IMR-90 (cell line): ENCODE data around the gene CXCL3. TPM values are rescaled to one million over a fixed set of nuclear protein-coding genes. Genes with fewer than 3 reads are reported as not detected.

Experiments
- ATAC-seq: fragments of 200-7000 bp; cut with Tn5 transposase; 2 replicates; pipeline ENCODE4 v1.9.1; 2020; ENCODE audit warnings: low read depth, mild to moderate bottlenecking, moderate library complexity
- BruUV-seq: library from RNA; stranded (reverse); fragments of 400-500 nt; replicated peaks from 2 replicates; lab custom pipeline; 2021; lab: Mats Ljungman, UMichigan
- CTCF ChIA-PET: fragments of 300-600 bp; formaldehyde crosslinking; extraction: SDS; loops from one replicate; lab custom pipeline; 2021; ENCODE audit warnings: antibody characterized with exemption; lab: Yijun Ruan, JAX
- POLR2A ChIA-PET: fragments of 300-600 bp; sonication (Branson Sonifier 250); formaldehyde crosslinking; loops from one replicate; lab custom pipeline; 2022; ENCODE audit warnings: antibody characterized with exemption; ENCODE audit not compliant: unreplicated experiment; lab: Charles Lee
- DNase-seq: peaks from one replicate; pipeline ENCODE4 v3.0.0; 2013
- H2AFZ ChIP-seq: replicated peaks from 2 replicates; pipeline ENCODE3; 2013; ENCODE audit warnings: low read length, mild to moderate bottlenecking; ENCODE audit not compliant: poor library complexity
- H2AK5ac ChIP-seq: 2 replicates; pipeline ENCODE4 v1.6.1; 2013; ENCODE audit warnings: low read depth, low read length, inconsistent platforms
- H2AK9ac ChIP-seq: replicated peaks from 2 replicates; pipeline ENCODE3; 2013; ENCODE audit warnings: mild to moderate bottlenecking, low read depth, low read length, moderate library complexity; ENCODE audit not compliant: poor library complexity
- H2BK120ac ChIP-seq: 2 replicates; pipeline ENCODE4 v1.6.1; 2013; ENCODE audit warnings: low read depth, low read length, inconsistent platforms
- H2BK15ac ChIP-seq: 3 replicates; pipeline ENCODE4 v1.6.1; 2013; ENCODE audit warnings: low read depth, low read length, inconsistent platforms
- H2BK20ac ChIP-seq: 2 replicates; pipeline ENCODE4 v1.6.1; 2013; ENCODE audit warnings: low read depth, mild to moderate bottlenecking, inconsistent platforms, low read length, moderate library complexity
- H2BK5ac ChIP-seq: 2 replicates; pipeline ENCODE4 v1.6.1; 2013; ENCODE audit warnings: mild to moderate bottlenecking, low read depth, low read length, inconsistent platforms; ENCODE audit not compliant: poor library complexity, severe bottlenecking
- H3K14ac ChIP-seq: replicated peaks from 2 replicates; pipeline ENCODE4 v1.6.1; 2013; ENCODE audit warnings: low read depth, low read length, inconsistent platforms
- H3K18ac ChIP-seq: 2 replicates; pipeline ENCODE4 v1.6.1; 2013; ENCODE audit warnings: low read depth, low read length, control low read depth
- H3K23ac ChIP-seq: 2 replicates; pipeline ENCODE4 v1.6.1; 2013; ENCODE audit warnings: low read depth, low read length, inconsistent platforms
- H3K27ac ChIP-seq: 2 replicates; pipeline ENCODE4 v1.5.1; 2013; ENCODE audit warnings: mild to moderate bottlenecking, control low read depth, low read length; ENCODE audit not compliant: insufficient read depth
- H3K27me3 ChIP-seq: 2 replicates; pipeline ENCODE4 v1.6.1; 2013; ENCODE audit warnings: low read length; ENCODE audit not compliant: control insufficient read depth, insufficient read depth
- H3K36me3 ChIP-seq: 2 replicates; pipeline ENCODE4 v1.6.1; 2013; ENCODE audit warnings: low read length, mixed read lengths; ENCODE audit not compliant: control insufficient read depth, insufficient read depth
- H3K4ac ChIP-seq: 2 replicates; pipeline ENCODE4 v1.6.1; 2013; ENCODE audit warnings: low read depth, low read length, inconsistent platforms
- H3K4me1 ChIP-seq: 2 replicates; pipeline ENCODE4 v1.6.1; 2013; ENCODE audit warnings: low read length, mixed read lengths; ENCODE audit not compliant: control insufficient read depth, insufficient read depth
- H3K4me2 ChIP-seq: 2 replicates; pipeline ENCODE4 v1.6.1; 2013; ENCODE audit warnings: low read depth, mild to moderate bottlenecking, control low read depth, low read length, moderate library complexity
- H3K4me3 ChIP-seq: 2 replicates; pipeline ENCODE4 v1.5.1; 2013; ENCODE audit warnings: low read depth, mild to moderate bottlenecking, control low read depth, low read length, moderate library complexity; ENCODE audit not compliant: insufficient read depth
- H3K56ac ChIP-seq: 2 replicates; pipeline ENCODE4 v1.6.1; 2013; ENCODE audit warnings: low read length, inconsistent platforms; ENCODE audit not compliant: insufficient read depth; ENCODE audit errors: extremely low read depth
- H3K79me1 ChIP-seq, 2 experiments: 2 replicates each; pipeline ENCODE4 v1.6.1; 2013; ENCODE audit warnings: low read length in 2 of 2, inconsistent platforms in 1 of 2, low read depth in 1 of 2
- H3K9ac ChIP-seq: 2 replicates; pipeline ENCODE4 v1.6.1; 2013; ENCODE audit warnings: low read depth, low read length, control low read depth
- H3K9me1 ChIP-seq: 2 replicates; pipeline ENCODE4 v1.6.1; 2013; ENCODE audit warnings: low read length, inconsistent platforms; ENCODE audit not compliant: insufficient read depth
- H3K9me3 ChIP-seq: 2 replicates; pipeline ENCODE4 v1.6.1; 2013; ENCODE audit warnings: low read length; ENCODE audit not compliant: control insufficient read depth, insufficient read depth
- H4K20me1 ChIP-seq: 2 replicates; pipeline ENCODE4 v1.6.1; 2013; ENCODE audit warnings: low read length, inconsistent platforms; ENCODE audit not compliant: insufficient read depth
- H4K5ac ChIP-seq: 2 replicates; pipeline ENCODE4 v1.6.1; 2013; ENCODE audit warnings: mild to moderate bottlenecking, low read depth, low read length, control low read depth
- H4K8ac ChIP-seq, 2 experiments: 2 replicates each; pipeline ENCODE4 v1.6.1; 2013; ENCODE audit warnings: low read depth in 2 of 2, low read length in 2 of 2, control low read depth in 1 of 2, inconsistent platforms in 1 of 2
- H4K91ac ChIP-seq: 2 replicates; pipeline ENCODE4 v1.6.1; 2013; ENCODE audit warnings: low read depth, low read length, inconsistent platforms; ENCODE audit not compliant: insufficient read depth
- BHLHE40 ChIP-seq: fragments of 150-350 bp; IDR thresholded peaks from 2 replicates; pipeline ENCODE4 v1.6.1; 2016; ENCODE audit warnings: mild to moderate bottlenecking, low read depth, low read length
- CEBPB ChIP-seq: IDR thresholded peaks from 2 replicates; pipeline ENCODE4 v1.6.1; 2012; ENCODE audit warnings: low read depth, low read length, improper control_type of control experiment
- CHD1 ChIP-seq: IDR thresholded peaks from 2 replicates; pipeline ENCODE4 v1.6.1; 2012; ENCODE audit warnings: low read depth, low read length, improper control_type of control experiment
- FOS ChIP-seq: fragments of 150-350 bp; IDR thresholded peaks from 2 replicates; pipeline ENCODE4 v1.6.1; 2016; ENCODE audit warnings: low read depth, low read length
- MAFK ChIP-seq: IDR thresholded peaks from 2 replicates; pipeline ENCODE4 v1.6.1; 2012; ENCODE audit warnings: low read depth, low read length, improper control_type of control experiment
- MAZ ChIP-seq: IDR thresholded peaks from 2 replicates; pipeline ENCODE4 v1.6.1; 2012; ENCODE audit warnings: low read depth, mild to moderate bottlenecking, low read length, improper control_type of control experiment, moderate library complexity, borderline replicate concordance
- NFE2L2 ChIP-seq: fragments of 150-350 bp; IDR thresholded peaks from 2 replicates; pipeline ENCODE4 v1.6.1; 2016; ENCODE audit warnings: low read depth, mild to moderate bottlenecking, low read length
- POLR2A ChIP-seq: IDR thresholded peaks from 2 replicates; pipeline ENCODE4 v1.6.1; 2012; ENCODE audit warnings: mild to moderate bottlenecking, low read depth, low read length
- RAD21 ChIP-seq: IDR thresholded peaks from 2 replicates; pipeline ENCODE4 v1.6.1; 2012; ENCODE audit warnings: low read length, improper control_type of control experiment
- RCOR1 ChIP-seq: IDR thresholded peaks from 2 replicates; pipeline ENCODE4 v1.6.1; 2012; ENCODE audit warnings: mild to moderate bottlenecking, low read length, improper control_type of control experiment; ENCODE audit not compliant: insufficient replicate concordance
- RFX5 ChIP-seq: IDR thresholded peaks from 2 replicates; pipeline ENCODE4 v1.8.0; 2012; ENCODE audit warnings: low read depth, mild to moderate bottlenecking, low read length, moderate library complexity
- SMC3 ChIP-seq: fragments of 150-350 bp; IDR thresholded peaks from 2 replicates; pipeline ENCODE4 v1.6.1; 2016; ENCODE audit warnings: low read depth, mild to moderate bottlenecking, antibody characterized with exemption, low read length, moderate library complexity
- WGBS, 2 experiments: methylation state at CpG; one replicate each; pipeline versions ENCODE4 v1.1.5 to v1.1.7; 2013; ENCODE audit warnings: missing lambda C conversion rate in 2 of 2; ENCODE audit not compliant: insufficient read length in 1 of 2; ENCODE audit errors: extremely low coverage in 2 of 2; 5-methylcytosine and 5-hydroxymethylcytosine counted together
- dilution Hi-C: fragments of 300-500 bp; cut with HindIII; formaldehyde crosslinking; loops from one replicate; pipeline ENCODE4 v1.14.3; 2018; ENCODE audit warnings: low sequenced_read_pairs; ENCODE audit not compliant: unreplicated experiment
- in situ Hi-C: fragments of 300-500 bp; cut with MboI; formaldehyde crosslinking; loops from 3 replicates; pipeline ENCODE4 v1.14.3; 2019; ENCODE audit warnings: low sequenced_read_pairs, inconsistent platforms, mixed read lengths
- intact Hi-C: fragments of 100-400 bp; cut with micrococcal nuclease; formaldehyde crosslinking; loops from 2 replicates; pipeline ENCODE4 v1.10.0; 2022
- polyA plus RNA-seq, 3 experiments: library from polyadenylated mRNA; depleted of rRNA; stranded (reverse); fragments of >200 nt; gene quantifications; 2 replicates each; pipeline ENCODE4 v1.2.3, GENCODE V29; 2012; ENCODE audit warnings: low replicate concordance in 1 of 3
- total RNA-seq: library from RNA; depleted of rRNA; stranded (reverse); fragments of >200 nt; gene quantifications from 2 replicates; pipeline ENCODE4 v1.2.3, GENCODE V29; 2012
- TF ChIP-seq, protein P1 (sequence below): fragments of 150-350 bp; IDR thresholded peaks from 2 replicates; pipeline ENCODE4 v1.6.1; 2017; ENCODE audit warnings: mild to moderate bottlenecking, antibody characterized with exemption, low read length, low read depth
- TF ChIP-seq, protein P2 (sequence below): fragments of 150-350 bp; IDR thresholded peaks from 2 replicates; pipeline ENCODE4 v1.6.1; 2016; ENCODE audit warnings: low read depth, mild to moderate bottlenecking, low read length, moderate library complexity, borderline replicate concordance
- TF ChIP-seq, protein P3 (sequence below): conservative IDR thresholded peaks from 2 replicates; pipeline ENCODE4 v1.5.1; 2012; ENCODE audit warnings: mild to moderate bottlenecking, low read depth, low read length, improper control_type of control experiment

CXCL3 gene
- total and polyA plus RNA-seq, 2 of the 4 experiments (the other 2 are of a cell fraction) = 0.18 to 0.74 TPM

- H2BK15ac ChIP-seq = no peak overlapping the region
- CTCF ChIA-PET = no interaction called here
Observed at GRCh38 chr4:74023709-74024108, 14.8 kb downstream of the CXCL3 start.

More at GRCh38 chr4:74023709-74024108, 14.8 kb downstream of the CXCL3 start:
- Histone ChIP-seq H3K79me1 (no peaks in the 10 kb centered on the region), H3K36me3 (no peaks in the 10 kb centered on the region), H4K5ac (no peak overlapping the region), H3K27ac (no peak overlapping the region), H3K4me3 (no peak overlapping the region), H2BK120ac (no peak overlapping the region), H3K18ac (no peak overlapping the region), H3K14ac (no peak overlapping the region), H2BK20ac (no peak overlapping the region), H2AK9ac (no peak overlapping the region), H4K20me1 (no peaks in the 10 kb centered on the region), H4K8ac (no peak overlapping the region), H3K9me1 (peaks cover 1% of the 10 kb centered on the region), H3K9me3 (no peaks in the 10 kb centered on the region), H3K4ac (no peak overlapping the region), H2AFZ (no peak overlapping the region), H3K9ac (no peak overlapping the region), H4K91ac (no peak overlapping the region), H3K56ac (no peak overlapping the region), H3K23ac (no peak overlapping the region), H3K4me2 (no peak overlapping the region), H2BK5ac (no peak overlapping the region), H3K27me3 (no peaks in the 10 kb centered on the region), H3K4me1 (peaks cover 1% of the 10 kb centered on the region), H2AK5ac (no peak overlapping the region)
- BruUV-seq = no TSS peak
- TF ChIP-seq RAD21 (no peak), NFE2L2 (no peak), RFX5 (no peak), FOS (no peak), RCOR1 (no peak), CEBPB (no peak), MAFK (no peak), BHLHE40 (no peak), CHD1 (no peak), POLR2A (no peak), SMC3 (no peak), MAZ (no peak)
- TF ChIP-seq, protein P1, sequence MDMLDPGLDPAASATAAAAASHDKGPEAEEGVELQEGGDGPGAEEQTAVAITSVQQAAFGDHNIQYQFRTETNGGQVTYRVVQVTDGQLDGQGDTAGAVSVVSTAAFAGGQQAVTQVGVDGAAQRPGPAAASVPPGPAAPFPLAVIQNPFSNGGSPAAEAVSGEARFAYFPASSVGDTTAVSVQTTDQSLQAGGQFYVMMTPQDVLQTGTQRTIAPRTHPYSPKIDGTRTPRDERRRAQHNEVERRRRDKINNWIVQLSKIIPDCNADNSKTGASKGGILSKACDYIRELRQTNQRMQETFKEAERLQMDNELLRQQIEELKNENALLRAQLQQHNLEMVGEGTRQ = no peak
- TF ChIP-seq, protein P2, sequence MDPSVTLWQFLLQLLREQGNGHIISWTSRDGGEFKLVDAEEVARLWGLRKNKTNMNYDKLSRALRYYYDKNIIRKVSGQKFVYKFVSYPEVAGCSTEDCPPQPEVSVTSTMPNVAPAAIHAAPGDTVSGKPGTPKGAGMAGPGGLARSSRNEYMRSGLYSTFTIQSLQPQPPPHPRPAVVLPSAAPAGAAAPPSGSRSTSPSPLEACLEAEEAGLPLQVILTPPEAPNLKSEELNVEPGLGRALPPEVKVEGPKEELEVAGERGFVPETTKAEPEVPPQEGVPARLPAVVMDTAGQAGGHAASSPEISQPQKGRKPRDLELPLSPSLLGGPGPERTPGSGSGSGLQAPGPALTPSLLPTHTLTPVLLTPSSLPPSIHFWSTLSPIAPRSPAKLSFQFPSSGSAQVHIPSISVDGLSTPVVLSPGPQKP = no peak
- TF ChIP-seq, protein P3, sequence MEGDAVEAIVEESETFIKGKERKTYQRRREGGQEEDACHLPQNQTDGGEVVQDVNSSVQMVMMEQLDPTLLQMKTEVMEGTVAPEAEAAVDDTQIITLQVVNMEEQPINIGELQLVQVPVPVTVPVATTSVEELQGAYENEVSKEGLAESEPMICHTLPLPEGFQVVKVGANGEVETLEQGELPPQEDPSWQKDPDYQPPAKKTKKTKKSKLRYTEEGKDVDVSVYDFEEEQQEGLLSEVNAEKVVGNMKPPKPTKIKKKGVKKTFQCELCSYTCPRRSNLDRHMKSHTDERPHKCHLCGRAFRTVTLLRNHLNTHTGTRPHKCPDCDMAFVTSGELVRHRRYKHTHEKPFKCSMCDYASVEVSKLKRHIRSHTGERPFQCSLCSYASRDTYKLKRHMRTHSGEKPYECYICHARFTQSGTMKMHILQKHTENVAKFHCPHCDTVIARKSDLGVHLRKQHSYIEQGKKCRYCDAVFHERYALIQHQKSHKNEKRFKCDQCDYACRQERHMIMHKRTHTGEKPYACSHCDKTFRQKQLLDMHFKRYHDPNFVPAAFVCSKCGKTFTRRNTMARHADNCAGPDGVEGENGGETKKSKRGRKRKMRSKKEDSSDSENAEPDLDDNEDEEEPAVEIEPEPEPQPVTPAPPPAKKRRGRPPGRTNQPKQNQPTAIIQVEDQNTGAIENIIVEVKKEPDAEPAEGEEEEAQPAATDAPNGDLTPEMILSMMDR = no peak
- no peak for DNase-seq
- intact Hi-C loops = no loop called here
- in situ Hi-C loops = no loop called here
- POLR2A ChIA-PET = no interaction called here
- ATAC-seq = no peak
- dilution Hi-C loops = no loop called here
- no CpG with 5 or more reads among the region's 2 CpGs for WGBS, 2 experiments
